ENCODE results near the gene BLTP3A.

BLTP3A gene

DNA sequence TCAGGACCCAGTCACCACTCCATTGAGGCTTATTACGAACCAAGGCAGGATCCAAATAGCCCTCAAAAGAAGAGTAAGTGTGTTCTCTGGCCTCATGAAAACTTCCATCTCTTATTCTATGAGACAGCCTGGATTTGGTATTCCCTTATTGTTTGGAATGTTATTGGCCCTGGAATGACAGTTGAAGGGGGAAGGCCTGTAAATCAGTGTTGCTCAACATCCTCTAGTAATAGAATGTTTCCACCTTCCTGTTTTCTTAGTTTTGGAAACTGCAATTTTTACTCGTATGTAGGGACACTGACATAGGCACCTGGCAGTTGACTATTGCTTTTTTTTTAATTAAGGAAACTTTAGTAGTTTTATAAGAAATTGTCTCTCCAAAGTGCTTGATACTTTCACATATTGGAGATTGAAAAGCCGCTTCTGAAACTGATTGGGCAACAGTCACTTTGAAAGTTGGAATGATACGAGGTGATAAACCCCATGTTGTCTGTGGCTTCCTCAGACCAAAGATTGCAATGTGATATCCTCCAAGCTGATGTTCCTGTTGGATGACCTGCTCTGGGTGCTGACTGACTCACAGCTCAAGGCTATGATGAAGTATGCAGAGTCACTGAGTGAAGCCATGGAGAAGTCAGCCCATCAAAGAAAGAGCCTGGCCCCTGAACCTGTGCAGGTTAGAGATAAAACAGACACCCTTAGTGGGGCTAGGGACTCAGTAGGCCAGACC is 43.1 kb downstream of the BLTP3A start:
- Histone ChIP-seq H3K9ac (ENCODE audit: low read depth, low read length) (no peak overlapping the region), H3K4me1 (ENCODE audit: insufficient read depth, low read length) (no peaks in the 10 kb centered on the region), H3K27ac (ENCODE audit: low read depth, low read length) (no peak overlapping the region), H3K9me3 (ENCODE audit: insufficient read depth, low read depth, low read length) (no peaks in the 10 kb centered on the region), H3K4me3 (ENCODE audit: low read length) (no peak overlapping the region), H3K27me3 (ENCODE audit: insufficient read depth, low read length) (no peaks in the 10 kb centered on the region), H3K36me3 (ENCODE audit: insufficient read depth, low read length) (peaks cover 48% of the 10 kb centered on the region)
- 95% methylated on average over 4 of the region's 4 CpGs for WGBS

DNA sequence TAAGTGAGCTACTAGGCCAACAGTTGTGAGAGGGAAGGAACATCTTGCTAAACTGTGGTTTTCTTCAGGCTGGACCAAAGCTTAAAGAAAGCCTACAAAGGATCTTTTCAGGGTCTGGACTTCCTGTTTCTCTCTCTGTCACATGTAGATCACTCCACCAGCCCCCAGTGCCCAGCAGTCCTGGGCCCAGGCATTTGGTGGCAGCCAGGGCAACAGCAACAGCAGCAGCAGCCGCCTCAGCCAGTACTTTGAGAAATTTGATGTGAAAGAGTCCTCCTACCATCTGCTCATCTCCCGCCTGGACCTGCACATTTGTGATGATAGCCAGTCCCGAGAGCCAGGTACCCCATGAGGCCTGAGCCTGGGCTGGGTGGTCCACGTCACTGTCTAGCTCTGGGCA is 44.1 kb downstream of the BLTP3A start:
- 88% methylated on average over 4 of the region's 4 CpGs for WGBS
- Histone ChIP-seq H3K9me3 (ENCODE audit: insufficient read depth, low read depth, low read length) (no peaks in the 10 kb centered on the region), H3K9ac (ENCODE audit: low read depth, low read length) (no peak overlapping the region), H3K27me3 (ENCODE audit: insufficient read depth, low read length) (no peaks in the 10 kb centered on the region), H3K4me3 (ENCODE audit: low read length) (no peak overlapping the region), H3K4me1 (ENCODE audit: insufficient read depth, low read length) (no peaks in the 10 kb centered on the region), H3K27ac (ENCODE audit: low read depth, low read length) (no peak overlapping the region), H3K36me3 (ENCODE audit: insufficient read depth, low read length) (peaks cover 42% of the 10 kb centered on the region)

DNA sequence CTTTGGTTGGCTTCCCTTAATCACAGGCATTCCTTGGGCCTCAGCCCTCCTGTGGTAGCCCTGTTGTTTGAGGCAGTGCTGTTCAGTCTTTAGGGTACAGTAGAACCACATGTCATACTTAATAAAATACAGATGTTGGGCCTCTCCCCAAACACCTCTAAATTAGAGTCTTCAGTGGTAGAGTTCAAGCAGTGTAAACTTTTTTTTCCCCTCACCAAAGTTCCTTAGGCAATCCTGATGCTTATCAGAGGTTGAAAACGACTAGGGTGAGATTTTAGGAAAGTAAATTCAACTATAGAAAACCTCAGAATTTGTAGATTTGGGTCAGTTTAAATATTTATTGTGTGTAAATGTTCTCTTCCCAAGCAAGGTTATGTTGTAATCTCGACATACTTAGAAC is 44.6 kb downstream of the BLTP3A start:
- 100% methylated on average over 1 of the region's 2 CpGs for whole genome bisulfite sequencing
- no peaks in the 10 kb centered on the region for H3K4me1 ChIP-seq (ENCODE audit: insufficient read depth, low read length)
- no peaks in the 10 kb centered on the region for H3K9me3 ChIP-seq (ENCODE audit: insufficient read depth, low read depth, low read length)
- H3K9ac ChIP-seq (ENCODE audit: low read depth, low read length): no peak overlapping the region
- H3K27ac ChIP-seq (ENCODE audit: low read depth, low read length): no peak overlapping the region
- no peak overlapping the region for H3K4me3 ChIP-seq (ENCODE audit: low read length)
- peaks cover 42% of the 10 kb centered on the region for H3K36me3 ChIP-seq (ENCODE audit: insufficient read depth, low read length)
- no peaks in the 10 kb centered on the region for H3K27me3 ChIP-seq (ENCODE audit: insufficient read depth, low read length)

DNA sequence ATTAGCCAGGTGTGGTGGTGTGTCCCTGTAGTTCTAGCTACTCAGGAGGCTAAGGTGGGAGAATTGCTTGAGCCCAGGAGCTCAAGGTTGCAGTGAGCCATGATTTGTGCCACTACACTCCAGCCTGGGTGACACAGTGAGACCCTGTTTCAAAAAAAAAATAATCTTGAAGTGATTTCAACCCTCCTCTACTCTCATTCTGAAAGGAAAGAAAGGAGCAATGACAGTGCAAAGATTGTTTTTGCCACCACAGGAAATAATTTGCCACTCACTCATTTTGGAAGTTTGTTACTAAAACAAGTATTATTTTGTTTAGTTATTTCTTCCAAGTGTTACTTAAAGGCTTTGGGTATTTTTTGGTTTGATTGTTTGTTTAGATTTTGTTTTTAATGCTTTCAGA is 45.6 kb downstream of the BLTP3A start:
- H3K9ac ChIP-seq (ENCODE audit: low read depth, low read length): no peak overlapping the region
- H3K36me3 ChIP-seq (ENCODE audit: insufficient read depth, low read length): peaks cover 50% of the 10 kb centered on the region
- no peaks in the 10 kb centered on the region for H3K4me1 ChIP-seq (ENCODE audit: insufficient read depth, low read length)
- no peak overlapping the region for H3K27ac ChIP-seq (ENCODE audit: low read depth, low read length)
- H3K27me3 ChIP-seq (ENCODE audit: insufficient read depth, low read length): no peaks in the 10 kb centered on the region
- no peak overlapping the region for H3K4me3 ChIP-seq (ENCODE audit: low read length)
- no peaks in the 10 kb centered on the region for H3K9me3 ChIP-seq (ENCODE audit: insufficient read depth, low read depth, low read length)

DNA sequence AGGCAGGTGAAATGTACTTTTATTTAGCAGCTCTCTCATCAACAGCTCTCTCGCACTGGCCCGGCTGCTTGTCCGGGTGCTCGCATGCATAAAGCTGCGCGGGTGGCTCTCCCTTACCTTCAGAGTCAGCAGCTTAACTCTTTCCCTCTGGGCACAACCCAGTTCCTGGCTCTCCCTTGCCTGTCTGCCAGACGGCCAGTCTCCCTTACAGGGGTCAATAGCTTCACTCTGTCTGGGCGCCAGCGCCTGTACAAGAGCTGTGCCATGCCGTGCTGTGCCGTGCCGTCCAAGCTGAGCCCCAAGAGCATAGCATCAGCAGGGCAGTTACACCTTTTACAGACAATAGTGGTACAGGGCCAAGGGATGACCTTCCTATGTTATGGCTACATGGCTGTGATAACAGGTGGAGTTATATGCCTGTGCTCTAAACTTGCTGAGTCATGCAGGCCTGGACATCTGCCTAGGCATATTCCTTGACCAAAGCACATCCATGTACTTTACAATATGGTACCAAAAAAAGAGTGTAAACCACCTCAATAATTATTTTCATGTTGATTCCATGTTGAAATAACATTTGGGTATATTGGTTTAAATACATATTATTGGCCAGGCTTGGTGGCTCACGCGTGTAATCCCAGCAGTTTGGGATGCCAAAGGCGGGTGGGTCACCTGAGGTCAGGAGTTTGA is 47.9 kb downstream of the BLTP3A start:
- Histone ChIP-seq H3K27ac (ENCODE audit: low read depth, low read length) (no peak overlapping the region), H3K9ac (ENCODE audit: low read depth, low read length) (no peak overlapping the region), H3K4me1 (ENCODE audit: insufficient read depth, low read length) (no peaks in the 10 kb centered on the region), H3K9me3 (ENCODE audit: insufficient read depth, low read depth, low read length) (no peaks in the 10 kb centered on the region), H3K27me3 (ENCODE audit: insufficient read depth, low read length) (no peaks in the 10 kb centered on the region), H3K4me3 (ENCODE audit: low read length) (no peak overlapping the region), H3K36me3 (ENCODE audit: insufficient read depth, low read length) (peaks cover 47% of the 10 kb centered on the region)
- 96% methylated on average over 15 of the region's 15 CpGs for WGBS

All from HUES64 (cell line).